GM10266 (cell line): Measurements from ENCODE around the gene SLC9B1.
"Not testable (repeated sequence)": the region's sequence is repeated elsewhere in the genome, so short reads cannot be mapped to it uniquely, and the experiment has no call there.

Experiments used
- DNase-seq: peaks from one replicate; pipeline ENCODE4 v3.0.0; 2012; ENCODE audit errors: extremely low spot score
- TF ChIP-seq, protein P1 (sequence below): IDR thresholded peaks from 2 replicates; pipeline ENCODE4 v1.5.1; 2012; ENCODE audit warnings: mild to moderate bottlenecking, low read depth; ENCODE audit not compliant: control insufficient read depth, insufficient read depth; ENCODE audit errors: missing control alignments

Gene SLC9B1

DNA sequence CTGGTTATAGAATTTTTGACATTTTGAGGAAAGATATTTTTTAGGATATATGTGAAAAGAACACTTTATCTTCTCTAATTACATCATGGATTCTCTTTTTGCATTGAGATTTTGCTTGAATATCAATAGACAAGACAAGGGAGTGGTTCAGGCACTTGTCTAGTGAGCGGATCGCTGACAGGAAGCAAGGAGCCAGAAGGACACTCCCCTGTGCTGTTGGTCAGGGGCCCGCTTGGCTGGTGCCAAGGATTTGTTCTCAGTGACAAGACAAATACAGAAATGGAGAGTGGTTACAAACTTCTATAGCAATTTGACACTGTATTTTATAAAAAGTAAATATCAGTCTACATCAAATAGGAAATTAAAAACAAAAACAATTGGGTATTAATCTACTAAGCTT is 60.0 kb downstream of the SLC9B1 start:
- DNase-seq, result no peak

DNA sequence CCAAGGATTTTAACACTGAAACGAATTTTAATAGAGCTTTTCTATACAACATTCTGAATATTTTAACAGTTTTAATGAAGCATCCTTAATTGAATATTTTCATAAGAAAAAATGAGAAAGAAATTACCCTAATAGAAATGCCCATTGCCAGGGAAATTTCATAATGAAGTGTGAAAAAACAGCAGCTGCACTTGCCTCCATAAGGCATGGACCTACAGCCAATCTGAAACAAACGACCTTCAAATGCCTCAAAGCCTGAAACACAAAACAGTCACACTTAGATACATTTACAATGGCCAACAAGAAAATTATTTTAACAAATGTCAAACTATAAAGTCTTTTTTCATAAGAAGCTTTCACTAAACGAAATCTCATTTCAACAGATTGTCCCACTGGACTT is 74.4 kb downstream of the SLC9B1 start:
- no peak for DNase-seq
- TF ChIP-seq, protein P1, sequence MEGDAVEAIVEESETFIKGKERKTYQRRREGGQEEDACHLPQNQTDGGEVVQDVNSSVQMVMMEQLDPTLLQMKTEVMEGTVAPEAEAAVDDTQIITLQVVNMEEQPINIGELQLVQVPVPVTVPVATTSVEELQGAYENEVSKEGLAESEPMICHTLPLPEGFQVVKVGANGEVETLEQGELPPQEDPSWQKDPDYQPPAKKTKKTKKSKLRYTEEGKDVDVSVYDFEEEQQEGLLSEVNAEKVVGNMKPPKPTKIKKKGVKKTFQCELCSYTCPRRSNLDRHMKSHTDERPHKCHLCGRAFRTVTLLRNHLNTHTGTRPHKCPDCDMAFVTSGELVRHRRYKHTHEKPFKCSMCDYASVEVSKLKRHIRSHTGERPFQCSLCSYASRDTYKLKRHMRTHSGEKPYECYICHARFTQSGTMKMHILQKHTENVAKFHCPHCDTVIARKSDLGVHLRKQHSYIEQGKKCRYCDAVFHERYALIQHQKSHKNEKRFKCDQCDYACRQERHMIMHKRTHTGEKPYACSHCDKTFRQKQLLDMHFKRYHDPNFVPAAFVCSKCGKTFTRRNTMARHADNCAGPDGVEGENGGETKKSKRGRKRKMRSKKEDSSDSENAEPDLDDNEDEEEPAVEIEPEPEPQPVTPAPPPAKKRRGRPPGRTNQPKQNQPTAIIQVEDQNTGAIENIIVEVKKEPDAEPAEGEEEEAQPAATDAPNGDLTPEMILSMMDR, result no peak

More for the DNA sequence above, 60.0 kb downstream of the SLC9B1 start:
- TF ChIP-seq, protein P1, result no peak

DNA sequence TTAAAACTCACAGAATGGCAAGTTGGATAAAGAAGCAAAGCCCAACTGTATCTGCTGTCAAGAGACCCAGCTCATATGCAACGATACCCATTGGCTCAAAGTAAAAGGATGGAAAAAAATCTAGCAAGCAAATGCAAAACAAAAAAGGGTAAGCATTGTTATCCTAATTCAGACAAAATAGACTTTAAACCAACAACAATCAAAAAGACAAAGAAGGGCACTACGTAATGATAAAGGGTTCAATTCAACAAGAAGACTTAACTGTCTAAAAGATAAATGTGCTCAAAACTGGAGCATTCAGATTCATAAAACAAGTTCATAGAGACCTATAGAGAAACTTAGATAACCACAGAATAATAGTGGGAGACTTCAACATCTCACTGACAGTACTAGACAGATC is 81.4 kb downstream of the SLC9B1 start:
- not testable (repeated sequence) for DNase-seq

DNA sequence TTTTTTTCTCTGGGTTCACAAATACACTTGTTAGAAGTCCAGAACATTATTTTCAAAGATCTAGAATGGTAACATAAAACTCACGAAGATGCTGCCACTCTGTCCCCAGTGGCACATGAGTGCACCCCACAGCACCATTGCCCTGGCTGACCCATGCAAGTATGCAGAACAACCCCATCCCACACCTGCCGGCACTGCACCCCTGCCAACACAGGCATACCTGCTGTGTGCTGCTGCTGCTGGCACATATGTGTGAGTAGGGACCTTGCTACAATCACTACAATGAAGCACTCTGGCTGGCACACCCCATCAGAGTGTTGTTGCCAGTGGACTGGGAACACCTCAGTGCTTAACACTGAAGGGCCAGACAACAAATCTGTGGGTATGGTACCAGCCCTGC is 83.8 kb downstream of the SLC9B1 start:
- TF ChIP-seq, protein P1, result no peak
- DNase-seq, result no peak

DNA sequence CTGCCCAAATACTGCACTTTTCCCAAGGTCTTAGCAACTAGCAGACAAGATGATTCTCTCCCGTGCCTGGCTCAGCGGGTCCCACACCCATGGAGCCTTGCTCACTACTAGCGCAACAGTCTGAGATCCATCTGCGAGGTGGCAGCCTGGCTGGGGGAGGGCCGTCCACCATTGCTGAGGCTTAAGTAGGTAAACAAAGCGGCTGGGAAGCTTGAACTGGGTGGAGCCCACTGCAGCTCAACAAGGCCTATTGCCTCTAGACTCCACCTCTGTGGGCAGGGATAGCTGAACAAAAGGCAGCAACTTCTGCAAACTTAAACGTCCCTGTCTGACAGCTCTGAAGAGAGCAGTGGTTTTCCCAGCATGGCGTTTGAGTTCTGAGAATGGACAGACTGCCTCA is 99.8 kb downstream of the SLC9B1 start:
- DNase-seq, result not testable (repeated sequence)

DNA sequence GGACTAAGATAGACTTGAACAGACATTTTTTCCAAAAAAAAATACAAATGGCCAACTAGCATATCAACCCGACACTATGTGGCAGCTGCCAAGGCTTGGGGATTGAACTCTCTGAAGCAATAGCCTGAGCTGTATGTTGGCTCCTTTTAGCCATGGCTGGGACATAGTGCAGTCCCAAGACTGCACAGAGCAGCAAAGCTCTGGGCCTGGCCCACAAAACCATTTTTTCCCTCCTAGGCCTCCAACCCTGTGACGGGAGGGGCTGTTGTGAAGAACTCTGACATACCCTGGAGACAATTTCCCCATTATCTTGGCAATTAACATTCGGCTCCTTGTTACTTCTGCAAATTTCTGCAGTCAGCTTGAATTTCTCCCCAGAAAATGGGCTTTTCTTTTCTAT is 100.6 kb downstream of the SLC9B1 start:
- DNase-seq, result no peak

DNA sequence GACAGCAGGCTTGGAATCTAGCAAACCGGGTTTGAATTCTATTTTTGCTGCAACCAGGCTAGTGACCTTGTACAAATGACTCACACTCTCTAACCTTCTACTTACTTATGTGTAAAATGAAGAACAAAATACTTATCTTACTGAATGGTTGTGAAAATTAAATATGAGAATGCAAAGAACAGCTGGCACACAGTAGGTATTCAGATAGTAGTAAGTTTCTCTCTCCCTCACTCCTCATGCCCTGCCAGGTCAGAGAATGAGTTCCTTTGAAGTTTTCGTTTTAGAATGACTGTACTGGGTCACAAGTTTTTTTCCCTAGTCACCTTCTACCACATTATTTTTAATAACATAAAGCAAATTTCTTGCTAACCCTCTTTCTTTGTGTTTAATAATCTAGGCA is 117.7 kb downstream of the SLC9B1 start:
- TF ChIP-seq, protein P1, result no peak
- no peak for DNase-seq

More for the DNA sequence above, 100.6 kb downstream of the SLC9B1 start:
- TF ChIP-seq, protein P1, result no peak

DNA sequence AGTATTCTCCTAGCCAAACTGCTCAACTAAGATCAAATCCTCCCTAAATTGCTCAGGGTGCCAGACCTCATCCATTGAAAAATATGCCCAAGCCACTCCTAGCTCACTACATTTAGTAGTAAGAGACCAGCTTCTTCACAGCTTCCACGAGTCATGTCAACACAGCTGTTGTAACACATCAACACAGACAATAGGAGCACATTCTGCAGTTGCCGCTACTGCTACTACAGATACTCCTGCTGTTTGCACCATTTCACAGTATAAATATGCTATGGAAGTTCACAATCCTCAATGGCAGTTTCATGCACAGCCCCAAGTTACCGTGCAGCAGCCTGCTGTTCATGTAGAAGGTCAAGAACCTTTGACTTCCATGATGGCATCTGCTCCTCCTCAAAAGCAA is 121.9 kb downstream of the SLC9B1 start:
- not testable (repeated sequence) for DNase-seq

DNA sequence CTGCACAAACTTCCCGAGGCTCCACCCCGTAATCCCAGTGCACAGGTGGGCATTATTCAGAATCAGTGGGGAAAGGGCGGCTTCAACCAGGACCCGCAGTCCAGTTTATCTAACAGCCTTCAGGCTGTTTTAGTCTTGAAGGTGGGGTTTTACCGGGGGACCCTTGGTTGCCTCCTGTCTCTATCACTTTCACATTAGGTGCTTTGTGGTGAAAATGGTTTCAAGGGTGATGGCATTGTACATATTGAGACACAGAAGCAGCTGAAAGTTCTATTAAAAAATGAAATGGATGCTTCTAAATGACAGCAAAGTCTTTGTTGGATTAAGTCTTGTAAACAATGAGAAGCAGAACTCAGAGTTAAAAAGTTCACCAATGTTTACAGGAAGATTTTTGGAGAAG is 123.0 kb downstream of the SLC9B1 start:
- peak; percentile 10 for DNase-seq

DNA sequence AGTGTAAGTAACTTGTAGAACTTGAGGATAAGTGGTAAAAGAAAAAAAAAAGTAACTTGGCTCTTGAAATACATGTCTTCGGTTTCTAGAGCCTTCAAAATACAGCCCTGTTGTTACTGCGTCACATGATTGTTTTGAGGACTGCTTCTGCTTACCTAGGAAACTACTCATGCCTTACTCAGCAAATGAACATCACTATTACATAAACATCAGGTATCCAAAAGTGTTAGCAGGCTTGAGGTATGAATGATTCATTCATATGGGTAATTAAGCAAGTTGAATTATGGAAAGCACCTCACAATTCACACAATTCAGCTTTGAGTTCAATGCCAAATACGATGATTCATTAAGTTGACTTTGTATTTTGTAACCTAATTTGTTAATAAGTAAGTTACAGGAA is 129.6 kb downstream of the SLC9B1 start:
- not testable (repeated sequence) for DNase-seq

DNA sequence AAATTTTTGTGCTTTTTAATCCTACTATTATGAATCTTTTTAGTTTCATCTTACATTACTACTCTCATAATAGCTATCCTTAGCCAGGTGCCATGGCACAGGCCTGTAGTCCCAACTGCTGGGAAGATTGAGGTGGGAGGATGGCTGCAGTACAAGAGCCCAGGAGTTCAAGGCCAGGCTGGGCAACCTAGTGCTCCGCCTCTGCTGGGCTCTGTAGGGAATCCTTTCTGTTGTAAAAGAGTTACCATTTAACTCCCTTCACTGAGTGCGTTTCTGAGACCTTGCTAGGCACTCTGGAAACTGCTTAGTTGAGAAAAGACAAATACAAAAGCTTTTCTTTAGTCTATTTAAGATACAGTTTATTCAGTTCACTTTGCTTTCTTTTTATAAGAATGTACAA is 130.9 kb downstream of the SLC9B1 start:
- DNase-seq, result not testable (repeated sequence)
